GM21737 (cell line): ENCODE results near the gene DGCR6.
"Not testable (repeated sequence)": the region's sequence is repeated elsewhere in the genome, so short reads cannot be mapped to it uniquely, and the experiment has no call there.

Experiments
- ATAC-seq: cut with Tn5 transposase; IDR thresholded peaks from one replicate; pipeline ENCODE4 v1.9.1; 2021; ENCODE audit warnings: mild to moderate bottlenecking, moderate library complexity; ENCODE audit not compliant: unreplicated experiment

DGCR6 gene

GRCh38 chr22:18929459-18929858 is 23.3 kb downstream of the DGCR6 start:
- no peak for ATAC-seq

- ATAC-seq: no peak
These were observed 26.0 kb downstream of the DGCR6 start for GRCh38 chr22:18931905-18932652.

DNA sequence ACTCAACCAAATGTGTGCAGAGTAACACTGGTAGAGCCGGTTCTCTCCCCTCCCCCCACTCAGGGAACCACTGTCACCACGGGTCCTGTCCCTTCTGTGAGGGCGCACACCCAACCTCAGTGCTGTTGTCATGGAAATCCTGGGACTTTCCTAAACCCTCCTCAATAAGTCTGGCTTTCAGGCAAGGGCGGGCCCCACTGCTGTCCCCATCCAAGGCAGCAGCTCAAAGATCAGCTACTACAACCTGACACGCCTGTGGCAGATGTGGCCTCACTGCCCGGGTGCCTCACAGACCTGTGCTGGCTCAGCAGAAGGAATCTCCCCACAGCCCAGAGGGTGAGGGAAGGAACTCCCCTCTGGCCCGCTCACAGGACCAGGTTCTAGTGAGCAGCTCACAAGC is 27.8 kb downstream of the DGCR6 start:
- no peak for ATAC-seq

DNA sequence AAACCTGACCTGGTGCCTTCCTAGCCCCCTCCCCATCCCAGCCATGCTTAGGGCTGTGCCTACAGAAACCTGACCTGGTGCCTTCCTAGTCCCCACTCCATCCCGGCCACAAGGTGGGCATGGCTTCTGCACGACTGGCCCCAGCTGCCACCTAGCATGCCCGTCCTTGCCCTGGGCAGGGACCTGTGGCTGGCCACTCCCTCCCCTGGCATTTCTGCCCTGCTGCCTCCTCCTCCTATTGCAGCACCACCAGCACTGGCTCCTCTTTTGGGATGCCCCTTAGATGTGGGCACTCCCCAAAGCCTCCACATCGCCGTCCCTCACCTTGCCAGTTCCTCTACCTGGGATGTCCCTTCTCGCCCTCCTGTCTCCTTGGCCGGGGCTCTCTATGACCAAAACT is 28.6 kb downstream of the DGCR6 start:
- ATAC-seq: not testable (repeated sequence)

GRCh38 chr22:18935889-18936529 is 29.9 kb downstream of the DGCR6 start, which contains the start of gene PRODH:
TSS of gene PRODH (minus strand) at chr22:18936293. CDS start at chr22:18936287, 6 bp downstream.
- ATAC-seq: no peak

DNA sequence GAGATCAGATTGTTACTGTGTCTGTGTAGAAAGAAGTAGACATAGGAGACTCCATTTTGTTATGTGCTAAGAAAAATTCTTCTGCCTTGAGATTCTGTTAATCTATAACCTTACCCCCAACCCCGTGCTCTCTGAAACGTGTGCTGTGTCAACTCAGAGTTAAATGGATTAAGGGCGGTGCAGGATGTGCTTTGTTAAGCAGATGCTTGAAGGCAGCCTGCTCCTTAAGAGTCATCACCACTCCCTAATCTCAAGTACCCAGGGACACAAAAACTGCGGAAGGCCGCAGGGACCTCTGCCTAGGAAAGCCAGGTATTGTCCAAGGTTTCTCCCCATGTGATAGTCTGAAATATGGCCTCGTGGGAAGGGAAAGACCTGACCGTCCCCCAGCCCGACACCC is 32.6 kb downstream of the DGCR6 start:
- ATAC-seq: not testable (repeated sequence)

- not testable (repeated sequence) for ATAC-seq
These were observed 41.0 kb downstream of the DGCR6 start for GRCh38 chr22:18947105-18947504.

DNA sequence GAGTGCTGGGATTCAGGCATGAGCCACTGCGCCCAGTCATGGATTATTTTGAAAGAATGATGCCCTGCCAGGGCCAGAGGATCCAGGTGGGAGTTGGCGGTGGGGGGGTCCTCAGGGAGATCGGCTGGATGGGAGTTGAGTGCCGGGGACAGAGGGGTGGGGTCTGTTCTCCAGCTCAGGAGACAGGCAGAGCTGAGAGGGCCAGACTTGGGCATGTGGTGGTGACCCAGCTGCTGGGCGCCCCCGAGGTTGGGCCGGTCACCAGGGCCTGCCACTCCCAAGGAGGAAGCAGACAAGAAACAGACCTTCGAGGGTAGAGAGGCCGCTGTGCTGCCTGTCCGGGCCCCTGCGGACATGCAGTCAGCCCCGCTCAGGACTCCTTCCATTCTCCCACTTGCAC is 41.8 kb downstream of the DGCR6 start:
- ATAC-seq: no peak

DNA sequence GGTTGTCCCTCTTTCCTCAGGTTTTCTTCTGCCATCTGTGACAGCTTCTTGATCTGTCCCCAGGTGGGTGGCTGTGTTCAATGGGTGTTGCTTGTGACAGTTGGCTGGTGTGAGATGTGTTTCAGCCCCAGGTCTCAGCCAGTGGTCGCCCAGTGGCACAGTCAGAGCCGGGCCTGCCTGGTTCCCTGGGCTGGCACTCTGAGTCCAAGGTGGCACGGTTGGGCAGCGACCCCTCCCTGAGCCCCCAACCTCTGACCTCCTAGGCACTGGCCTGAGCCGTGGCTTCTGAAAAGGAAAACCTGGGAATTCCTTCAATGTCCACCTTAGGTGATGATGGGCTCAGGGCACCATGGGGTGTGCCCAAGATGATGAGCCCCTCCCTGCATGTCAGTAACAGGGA is 44.0 kb downstream of the DGCR6 start:
- ATAC-seq: no peak

DNA sequence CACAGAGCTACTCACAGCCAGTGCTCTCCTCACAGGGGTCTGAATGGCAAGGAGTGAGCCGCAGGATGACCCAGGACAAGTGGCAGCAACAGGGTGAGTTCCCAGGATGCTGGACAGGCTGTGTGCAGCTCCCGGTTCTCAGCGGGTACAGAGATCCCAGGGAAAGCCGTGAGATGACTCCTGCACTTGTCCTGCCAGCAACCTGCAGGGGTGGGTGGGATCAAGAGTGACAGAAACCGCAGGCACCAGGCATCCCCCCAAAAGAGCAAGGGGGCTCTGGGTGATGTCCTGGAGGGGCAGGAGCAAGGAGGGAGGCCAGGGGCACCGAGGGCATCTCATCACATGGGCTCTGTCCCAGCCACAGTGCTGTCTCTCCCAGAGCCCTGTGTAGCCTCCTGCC is 45.9 kb downstream of the DGCR6 start:
- no peak for ATAC-seq

GRCh38 chr22:18953128-18953527 is 47.0 kb downstream of the DGCR6 start:
- not testable (repeated sequence) for ATAC-seq

DNA sequence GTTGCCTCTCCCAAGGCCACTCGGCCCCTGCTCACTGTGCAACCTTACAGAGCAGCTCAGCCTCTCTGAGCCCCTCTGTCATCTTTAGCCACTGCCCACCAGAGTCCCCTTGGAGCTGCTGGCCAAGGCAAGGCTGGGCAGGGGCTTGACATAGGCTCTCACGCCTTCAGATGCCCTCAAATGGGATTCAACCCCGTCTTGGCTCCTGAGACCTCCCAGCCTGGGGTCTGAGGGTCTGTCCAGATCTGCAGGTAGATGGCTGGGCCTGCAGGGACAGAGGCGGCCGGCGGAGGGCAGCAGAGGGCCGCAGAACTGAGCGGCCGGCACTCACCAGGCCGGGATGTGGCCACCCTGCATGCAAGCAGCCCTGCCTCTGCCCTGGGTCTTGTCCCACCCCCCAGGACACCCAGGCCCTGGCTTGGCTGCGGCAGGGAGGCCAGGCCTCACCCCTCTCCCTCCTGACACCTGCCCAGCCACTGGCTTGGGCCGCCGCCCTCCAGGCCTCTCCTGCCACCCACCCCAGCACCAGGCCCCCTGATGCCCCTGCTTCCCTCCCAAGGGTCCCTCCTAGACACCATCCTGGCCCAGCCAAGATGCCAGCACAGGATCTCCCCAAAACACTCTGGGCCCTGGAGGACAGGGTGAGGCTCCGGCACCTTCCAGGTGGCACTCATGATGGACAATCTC is 48.3 kb downstream of the DGCR6 start:
- not testable (repeated sequence) for ATAC-seq

GRCh38 chr22:18954990-18955571 is 49.0 kb downstream of the DGCR6 start:
- ATAC-seq: no peak

DNA sequence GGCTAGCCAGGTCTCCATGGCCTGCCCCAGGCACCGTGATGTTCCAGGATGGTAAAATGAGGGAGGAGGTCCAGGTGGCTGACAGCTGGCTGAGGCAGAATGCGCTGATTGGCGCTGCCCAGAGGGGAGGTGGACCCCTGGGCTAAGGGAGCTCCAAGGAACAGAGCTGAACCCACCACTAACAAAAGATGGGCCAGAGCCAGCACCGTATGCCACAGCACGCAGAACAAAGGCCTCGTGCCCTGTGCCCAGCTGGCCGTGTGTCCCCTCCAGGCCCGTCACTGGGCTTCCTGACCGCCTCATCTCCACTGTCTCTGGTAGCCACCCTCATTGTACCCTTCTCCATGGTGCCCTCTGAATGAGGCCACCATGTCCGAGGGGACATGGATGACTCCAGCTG is 49.6 kb downstream of the DGCR6 start:
- ATAC-seq: no peak

- ATAC-seq: not testable (repeated sequence)
These were observed 50.2 kb downstream of the DGCR6 start for GRCh38 chr22:18956121-18956895.

DNA sequence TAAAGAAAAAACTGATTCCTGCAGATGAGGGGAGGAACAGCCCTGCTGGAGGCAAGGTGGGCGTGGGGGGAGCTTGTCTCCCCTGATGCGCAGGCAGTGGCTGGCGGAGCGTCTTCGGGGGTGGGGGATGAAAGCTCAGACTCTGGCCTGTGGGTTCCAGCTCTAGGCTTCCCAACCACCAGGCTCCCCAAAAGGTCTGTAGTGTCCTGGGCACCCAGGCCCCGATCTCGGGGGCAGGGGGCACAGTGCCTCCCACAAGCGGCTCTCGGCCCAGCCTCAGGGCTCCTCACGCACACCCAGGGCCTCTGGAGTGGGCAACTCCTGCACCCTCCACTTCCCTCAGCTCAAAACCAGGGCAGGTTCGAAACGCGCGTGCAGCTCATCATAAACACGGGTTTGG is 50.8 kb downstream of the DGCR6 start:
- ATAC-seq: not testable (repeated sequence)

DNA sequence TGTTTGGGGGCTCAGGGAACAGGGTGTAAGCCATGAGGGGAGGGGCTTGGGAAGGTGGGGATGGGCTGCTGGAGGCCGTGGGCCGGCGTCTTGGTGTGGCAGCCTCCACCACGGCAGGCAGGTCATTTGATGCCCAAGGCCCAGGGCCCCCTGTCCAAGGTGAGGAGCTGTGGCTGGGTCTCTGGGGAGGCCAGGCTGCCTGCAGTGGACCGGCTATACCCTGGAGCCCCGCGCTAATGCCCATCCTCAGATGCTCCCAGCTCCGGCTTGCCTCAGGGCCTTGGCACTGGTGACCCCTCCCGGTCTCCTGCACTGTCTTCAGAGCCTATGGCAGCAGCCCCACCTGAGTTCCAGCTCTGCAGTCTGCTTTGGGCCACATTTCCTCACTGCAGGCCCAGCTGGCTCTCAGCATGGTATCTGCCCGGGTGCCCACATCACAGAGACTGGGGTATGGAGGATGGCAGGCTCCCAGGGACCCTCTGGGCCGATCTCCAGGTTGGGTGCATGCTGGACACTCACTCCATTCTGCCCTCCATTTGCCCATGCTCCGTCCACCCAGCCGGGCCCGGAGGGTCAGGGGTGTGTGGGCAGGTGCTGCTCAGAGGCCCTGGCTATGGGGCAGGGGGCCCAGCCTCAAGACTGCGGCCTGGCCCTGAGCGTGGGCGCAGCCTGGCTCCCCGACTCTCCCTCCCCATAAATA is 51.7 kb downstream of the DGCR6 start:
- ATAC-seq: not testable (repeated sequence)

DNA sequence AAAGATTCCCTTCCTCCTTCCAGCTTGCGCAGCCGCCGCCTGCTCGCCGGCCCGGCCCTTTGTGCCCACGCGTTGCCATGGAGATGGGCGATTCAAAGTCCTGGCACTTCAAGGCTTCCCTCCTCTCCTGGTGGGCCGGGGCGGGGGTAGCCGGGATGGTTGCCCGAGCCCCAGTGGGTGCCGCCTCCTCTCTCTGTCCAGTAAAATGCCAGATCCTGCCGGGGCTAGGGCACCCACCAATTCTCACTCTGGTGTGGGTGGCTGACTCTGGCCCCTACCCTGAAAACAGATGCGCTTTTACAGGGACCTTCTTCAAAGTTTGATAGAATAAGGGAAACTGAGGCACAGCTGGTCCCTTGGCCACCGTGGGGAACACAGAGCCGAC is 52.2 kb downstream of the DGCR6 start:
- ATAC-seq: not testable (repeated sequence)

DNA sequence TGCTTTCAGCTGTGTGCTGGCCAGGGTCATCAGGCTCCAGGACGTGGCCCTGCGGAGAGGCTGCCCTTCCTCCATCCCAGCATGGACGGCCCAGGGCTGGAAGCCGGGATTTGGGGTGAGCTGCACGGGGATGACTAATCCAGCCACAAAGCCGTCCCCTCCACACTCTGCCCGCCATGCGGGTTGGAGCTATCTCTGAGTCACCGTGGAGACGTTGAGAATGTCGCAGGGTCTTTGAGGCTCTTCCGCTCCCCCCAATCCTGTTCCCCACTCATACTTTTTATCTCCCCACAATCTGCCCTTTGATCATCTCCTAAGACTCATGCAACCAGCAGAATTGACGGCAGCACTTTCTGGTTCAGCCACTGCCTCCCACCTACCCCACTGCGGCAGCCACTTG is 52.6 kb downstream of the DGCR6 start:
- not testable (repeated sequence) for ATAC-seq

DNA sequence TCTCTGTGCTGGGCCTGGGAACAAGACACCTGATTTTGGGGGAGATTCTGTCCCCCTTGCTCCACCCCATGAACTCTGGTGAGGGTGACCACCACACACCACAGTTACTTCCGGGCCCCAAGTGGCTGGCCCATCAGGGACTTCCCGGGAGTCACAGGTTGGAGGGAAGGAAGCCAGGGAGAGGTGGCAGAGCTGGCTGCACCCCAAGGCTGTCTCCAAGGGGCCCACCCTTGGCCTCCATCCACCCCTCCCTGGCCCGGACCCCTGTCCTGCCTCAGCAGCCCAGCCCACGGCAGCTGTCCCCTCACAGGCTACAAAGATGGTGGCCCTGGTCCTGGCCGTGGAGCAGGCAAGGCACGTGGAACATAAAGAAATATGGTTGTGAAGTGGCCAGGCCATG is 53.1 kb downstream of the DGCR6 start:
- ATAC-seq: not testable (repeated sequence)
